ENCODE data around the gene SOCS3.

SOCS3 gene, protein sequence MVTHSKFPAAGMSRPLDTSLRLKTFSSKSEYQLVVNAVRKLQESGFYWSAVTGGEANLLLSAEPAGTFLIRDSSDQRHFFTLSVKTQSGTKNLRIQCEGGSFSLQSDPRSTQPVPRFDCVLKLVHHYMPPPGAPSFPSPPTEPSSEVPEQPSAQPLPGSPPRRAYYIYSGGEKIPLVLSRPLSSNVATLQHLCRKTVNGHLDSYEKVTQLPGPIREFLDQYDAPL

DNA sequence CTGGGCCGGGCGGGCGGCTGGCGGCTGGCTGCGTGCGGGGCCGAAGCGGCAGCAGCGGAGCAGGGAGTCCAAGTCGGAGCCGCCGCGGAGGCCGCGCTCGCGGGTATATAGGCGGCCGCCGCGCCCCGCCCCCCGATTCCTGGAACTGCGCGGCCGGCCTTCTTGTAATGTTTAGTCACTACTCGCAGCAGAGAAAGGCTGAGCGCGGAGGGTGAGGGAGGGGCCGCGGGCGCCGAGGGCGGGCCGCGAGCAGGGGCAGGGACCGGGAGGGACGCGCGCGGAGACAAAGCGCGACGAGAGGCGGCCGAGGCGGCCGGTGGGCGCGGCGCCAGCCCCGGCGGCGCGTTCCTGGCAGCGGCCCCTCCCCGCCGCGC is at the start of gene SOCS3:
TSS of gene SOCS3 (minus strand) at position 81 of the 374 bp plus-strand sequence. CDS start 982 bp downstream, outside the sequence.
- DNase-seq: peak; percentile 97

DNA sequence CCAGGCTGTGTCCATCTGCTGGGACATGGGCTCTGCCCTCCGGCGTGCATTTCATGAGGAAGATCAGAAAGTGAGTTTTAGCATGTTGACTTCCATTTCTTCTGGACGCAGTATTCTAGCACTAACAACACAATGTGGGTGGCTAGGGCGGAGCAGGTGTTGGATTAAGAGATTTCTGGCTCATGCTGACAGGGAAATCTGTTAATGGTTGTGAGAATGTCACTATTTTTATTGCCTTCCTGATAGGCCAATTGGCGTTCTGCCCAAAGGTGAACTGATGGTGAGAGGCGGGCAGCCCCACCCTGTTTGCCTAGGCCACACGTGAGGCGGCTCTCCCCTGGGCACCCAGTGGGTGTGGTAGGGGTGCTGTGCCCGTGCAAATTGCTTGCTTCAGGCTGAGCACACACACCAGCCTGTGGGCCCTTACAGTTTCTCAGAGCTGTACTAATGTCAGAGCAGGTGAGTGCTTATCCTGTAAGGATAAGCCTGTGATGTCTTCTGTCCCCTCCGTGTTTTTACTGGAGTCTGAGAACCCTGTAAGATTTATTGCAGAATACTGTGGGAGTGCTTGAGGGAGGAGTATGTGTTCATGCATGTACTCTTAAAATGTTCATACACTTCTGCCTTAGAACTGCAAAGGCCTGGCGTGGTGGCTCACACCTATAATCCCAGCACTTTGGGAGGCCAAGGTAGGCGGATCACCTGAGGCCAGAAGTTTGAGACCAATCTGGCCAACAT is 49.5 kb upstream of the SOCS3 start:
- no peak for DNase-seq

DNA sequence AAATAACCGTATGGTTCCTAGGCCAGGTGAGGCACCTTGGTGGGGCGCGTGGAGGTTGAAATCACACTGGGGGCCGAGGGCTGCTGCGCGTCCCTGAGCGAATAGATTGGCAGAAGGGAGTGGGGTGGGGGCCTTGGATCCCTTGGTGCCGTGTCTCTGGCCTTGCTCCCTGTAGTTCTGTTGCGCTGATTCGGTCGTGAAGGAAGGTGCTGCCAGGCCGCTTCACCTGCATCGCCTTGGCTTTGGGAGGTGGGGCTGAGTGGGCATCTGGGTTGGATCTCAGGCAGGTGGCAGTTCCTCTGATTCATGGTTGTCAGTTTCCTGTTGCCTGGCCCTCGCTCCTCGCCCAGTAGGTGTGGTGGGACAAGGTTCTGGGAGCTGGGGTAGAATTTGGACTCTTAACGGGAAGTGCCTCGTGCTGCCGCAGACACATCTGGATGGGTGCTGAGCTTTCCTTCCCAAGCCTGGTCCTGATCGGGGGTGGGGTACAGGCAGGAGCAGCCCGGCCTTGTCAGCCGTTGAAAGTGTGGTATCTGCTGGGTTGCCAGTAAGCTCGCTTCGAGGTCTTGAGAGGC is 48.7 kb upstream of the SOCS3 start:
- no peak for DNase-seq

DNA sequence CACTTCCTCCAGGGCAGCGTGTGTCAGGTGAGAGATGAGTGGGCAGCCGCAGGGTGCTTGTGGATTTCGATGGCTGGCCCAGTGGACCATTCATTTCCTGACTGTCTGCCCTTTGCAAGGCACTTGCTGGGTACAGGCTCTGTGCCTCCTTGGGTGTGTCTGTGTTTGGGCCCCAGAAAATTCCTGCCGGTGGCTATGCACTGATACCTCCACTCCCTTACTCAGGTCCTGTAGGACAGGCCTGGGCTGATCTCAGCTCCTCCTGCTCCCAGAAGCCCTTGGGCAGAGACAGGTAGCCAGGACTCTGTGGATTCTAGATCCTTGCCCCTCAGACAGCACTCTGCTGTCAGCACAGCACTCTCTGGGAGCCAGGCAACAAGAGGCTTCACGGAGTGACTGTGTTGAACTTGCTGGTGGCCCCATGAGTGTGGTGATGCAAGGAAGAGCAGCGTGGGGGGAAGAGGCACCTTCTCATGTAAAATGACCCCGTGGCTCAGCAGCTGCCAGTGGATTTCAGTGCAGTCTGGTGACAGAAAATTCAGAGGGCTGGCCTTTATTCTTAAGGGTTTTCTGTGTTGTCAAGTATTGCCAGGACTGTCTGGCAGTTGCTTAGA is 47.6 kb upstream of the SOCS3 start:
- DNase-seq: no peak

DNA sequence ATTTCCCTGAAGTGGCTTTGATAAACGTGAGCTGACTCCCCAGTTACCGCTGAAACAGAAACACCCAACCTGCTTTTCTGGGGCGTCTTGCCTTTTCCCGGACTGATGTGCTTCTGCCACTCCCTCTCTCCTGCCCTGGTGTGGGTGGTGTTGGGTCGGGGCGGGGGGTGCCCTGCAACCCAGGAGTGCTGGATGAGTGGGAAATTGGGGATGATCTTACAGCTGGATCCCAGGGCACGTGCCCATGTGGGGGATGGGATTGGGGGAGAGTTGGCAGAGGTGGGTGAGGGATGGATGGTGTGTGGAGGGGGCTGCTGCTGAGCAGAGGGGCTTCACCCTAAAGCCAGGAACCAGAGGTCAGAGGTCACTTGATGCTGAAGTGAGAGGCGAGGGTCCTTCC is 47.0 kb upstream of the SOCS3 start:
- DNase-seq: no peak

DNA sequence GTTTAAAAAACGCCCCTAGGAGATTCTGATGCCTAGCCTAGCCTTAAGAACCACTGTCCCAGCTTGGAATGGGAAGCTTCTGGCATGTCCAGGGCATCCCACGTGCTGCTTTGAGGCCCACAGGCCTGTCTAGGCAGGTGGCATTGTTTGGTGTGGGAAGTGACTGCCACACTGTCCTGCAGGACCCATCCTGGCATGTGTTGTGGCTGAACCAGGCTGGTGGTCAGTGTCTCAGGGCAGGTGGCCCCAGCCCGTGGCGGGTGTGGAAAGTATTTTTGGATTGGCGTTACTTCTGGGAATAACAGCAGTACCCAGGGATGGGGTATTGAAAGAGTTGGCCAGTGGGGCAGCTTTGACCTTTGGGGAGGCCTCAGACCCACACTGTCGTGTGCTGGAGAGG is 46.5 kb upstream of the SOCS3 start:
- DNase-seq: no peak

DNA sequence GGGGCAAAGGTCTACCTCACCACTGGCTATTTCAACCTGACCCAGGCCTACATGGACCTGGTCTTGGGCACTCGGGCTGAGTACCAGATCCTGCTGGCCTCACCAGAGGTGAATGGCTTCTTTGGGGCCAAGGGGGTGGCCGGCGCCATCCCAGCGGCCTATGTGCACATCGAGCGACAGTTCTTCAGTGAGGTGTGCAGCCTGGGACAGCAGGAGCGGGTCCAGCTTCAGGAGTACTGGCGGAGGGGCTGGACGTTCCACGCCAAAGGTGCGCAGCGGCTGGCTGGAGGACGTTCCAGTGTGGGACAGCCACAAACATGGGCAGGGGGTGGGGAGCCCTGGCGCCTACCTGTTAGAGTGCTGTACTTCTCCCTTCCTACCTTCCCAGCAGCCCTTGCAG is 43.9 kb upstream of the SOCS3 start:
- no peak for DNase-seq

DNA sequence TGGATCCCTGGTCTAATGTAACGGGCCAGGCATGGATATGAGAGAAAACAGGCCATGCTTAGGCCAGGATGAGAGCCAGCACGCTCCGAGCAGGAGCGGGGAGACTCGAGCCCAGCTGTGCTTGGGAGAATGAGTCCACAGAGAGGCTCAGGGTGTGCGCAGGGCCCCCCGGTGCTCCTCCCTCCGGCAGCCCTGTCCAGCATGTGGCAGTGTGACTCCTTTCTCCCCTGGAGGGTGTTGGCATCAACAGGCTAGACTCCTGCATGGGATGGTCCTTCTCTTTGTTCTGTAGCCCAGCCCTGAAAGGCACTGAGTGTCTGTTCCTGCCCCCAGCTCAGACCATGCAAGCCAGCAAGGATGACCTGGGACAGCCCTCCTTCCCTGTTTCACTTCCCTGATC is 42.0 kb upstream of the SOCS3 start:
- DNase-seq: no peak

DNA sequence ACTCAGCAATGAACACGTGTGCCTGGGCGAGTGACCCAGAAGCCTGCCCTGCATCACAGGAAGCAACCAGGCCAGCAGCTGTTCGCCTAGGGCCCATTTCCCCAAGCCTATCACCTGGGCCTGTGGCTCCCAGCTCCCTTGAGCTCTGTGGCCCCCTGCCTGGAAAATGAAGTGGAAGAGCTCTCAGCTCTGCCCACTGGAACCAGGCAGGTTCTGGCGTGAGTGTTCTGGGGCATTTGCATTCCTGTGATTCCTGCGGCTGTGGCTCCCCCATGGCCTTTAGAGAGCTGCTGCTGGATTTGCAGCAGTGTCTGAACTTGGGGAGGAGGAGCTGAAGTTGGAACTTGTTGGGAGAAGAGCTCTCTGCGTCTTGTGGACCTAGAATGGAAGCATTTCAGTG is 41.4 kb upstream of the SOCS3 start:
- DNase-seq: no peak

DNA sequence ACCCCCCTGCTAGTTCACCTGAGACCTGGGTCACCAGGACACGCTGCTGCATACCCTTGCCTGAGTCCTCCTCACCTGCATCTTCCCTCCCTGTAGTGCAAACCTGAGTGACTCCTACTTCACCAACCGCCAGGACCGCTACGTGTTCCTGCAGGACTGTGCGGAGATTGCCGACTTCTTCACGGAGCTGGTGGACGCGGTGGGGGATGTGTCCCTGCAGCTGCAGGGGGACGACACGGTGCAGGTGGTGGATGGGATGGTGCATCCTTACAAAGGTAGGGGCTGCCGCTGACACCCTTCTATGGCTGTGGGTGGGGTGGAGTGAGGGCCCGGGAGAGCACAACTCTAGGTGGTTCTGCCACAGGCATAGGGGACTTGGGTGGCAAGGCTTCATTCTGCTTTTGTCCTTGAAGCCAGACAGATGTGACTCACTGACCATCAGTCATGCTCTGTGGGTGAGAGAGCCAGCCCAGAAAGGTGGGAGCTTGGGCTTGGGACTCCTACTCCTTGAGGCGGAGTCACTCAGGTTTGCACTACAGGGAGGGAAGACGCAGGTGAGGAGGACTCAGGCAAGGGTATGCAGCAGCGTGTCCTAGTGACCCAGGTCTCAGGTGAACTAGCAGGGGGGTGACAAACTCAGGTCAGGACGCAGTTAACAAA is 40.8 kb upstream of the SOCS3 start:
- DNase-seq: no peak

DNA sequence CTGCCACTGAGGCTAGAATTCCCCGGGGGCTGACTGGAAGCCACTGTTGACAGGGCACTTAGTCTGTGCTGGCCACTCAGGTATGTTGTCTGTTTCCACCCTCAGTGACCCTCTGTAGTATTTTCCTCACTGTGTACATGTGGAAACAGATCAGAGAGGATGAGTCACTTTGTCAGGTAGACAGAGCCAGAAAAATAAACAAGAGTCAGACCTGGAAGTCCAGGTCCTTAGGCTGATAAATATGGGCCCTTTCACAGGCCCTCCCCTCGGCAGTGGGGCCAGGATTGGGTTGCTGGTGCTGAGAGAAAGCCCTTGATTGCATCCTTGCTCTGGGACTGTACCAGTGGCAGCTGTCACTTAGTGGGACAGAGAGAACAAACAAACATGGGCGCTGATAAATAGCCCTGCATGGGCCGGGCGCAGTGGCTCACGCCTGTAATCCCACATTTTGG is 39.8 kb upstream of the SOCS3 start:
- no peak for DNase-seq

DNA sequence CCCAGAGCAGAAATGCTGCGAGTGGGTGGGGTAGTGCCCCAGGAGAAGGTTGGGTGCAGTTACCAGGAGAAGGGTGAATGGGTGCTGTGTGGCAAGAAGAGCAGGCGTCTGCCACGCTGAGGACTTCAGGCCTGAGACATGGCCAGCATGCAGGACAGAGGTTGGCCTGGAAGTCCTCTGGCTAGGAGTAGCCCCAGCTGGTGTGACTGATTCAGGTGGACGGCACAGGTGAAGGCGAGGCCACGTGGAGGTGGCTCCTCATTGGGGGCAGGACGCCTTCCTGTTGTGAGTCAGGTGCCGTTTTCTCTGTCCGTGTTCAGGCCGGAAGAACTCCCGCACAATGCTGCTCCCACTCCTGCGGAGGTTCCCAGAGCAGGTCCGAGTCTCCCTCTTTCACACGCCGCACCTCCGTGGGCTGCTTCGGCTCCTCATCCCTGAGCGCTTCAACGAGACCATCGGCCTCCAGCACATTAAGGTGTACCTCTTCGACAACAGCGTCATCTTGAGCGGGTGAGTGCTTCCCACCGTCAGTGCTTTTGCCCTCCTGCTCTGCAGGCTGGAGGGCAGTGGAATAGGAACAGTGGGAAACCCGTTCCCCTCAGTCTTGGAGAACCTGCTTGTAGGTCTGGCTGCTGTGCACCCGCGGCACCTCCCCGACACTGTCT is 39.3 kb upstream of the SOCS3 start:
- no peak for DNase-seq

DNA sequence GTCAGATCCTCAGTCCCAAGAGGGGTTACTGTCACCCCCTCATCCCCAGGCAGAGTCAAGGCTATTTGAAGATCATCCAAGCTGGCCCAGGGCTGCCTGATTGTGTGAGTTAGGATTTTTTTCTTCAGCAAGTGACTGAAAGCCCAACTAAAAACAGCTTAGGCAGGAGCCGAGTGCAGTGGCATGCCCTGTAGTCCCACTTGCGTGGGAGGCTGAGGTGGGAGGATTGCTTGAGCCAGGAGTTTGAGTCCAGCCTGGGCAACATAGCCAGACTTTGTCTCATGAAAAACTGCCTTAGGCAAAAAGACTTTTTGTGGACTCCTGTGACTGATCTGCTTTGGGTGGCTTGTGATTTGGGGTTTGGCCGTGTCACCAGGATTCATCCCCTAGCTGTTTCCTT is 38.5 kb upstream of the SOCS3 start:
- no peak for DNase-seq

DNA sequence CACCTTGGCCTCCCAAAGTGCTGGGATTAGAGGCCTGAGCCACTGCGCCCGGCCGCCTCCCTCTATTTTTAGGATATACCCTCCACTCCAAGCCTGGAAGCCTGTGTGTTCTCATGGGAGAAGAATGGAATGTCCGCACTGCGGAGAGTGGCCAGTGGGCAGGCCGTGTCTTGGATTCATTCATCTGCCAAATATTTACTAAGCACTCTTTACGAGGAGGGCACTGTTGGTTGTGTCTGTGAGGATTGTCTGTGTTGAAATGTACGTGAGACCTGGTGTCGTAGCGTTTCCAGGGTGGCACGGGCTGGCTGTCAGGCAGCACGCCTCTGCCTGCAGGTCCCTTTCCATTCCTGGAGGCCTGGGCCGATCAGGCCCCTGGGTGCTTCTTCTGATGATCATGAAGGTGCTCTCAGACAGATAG is 37.8 kb upstream of the SOCS3 start:
- DNase-seq: no peak

DNA sequence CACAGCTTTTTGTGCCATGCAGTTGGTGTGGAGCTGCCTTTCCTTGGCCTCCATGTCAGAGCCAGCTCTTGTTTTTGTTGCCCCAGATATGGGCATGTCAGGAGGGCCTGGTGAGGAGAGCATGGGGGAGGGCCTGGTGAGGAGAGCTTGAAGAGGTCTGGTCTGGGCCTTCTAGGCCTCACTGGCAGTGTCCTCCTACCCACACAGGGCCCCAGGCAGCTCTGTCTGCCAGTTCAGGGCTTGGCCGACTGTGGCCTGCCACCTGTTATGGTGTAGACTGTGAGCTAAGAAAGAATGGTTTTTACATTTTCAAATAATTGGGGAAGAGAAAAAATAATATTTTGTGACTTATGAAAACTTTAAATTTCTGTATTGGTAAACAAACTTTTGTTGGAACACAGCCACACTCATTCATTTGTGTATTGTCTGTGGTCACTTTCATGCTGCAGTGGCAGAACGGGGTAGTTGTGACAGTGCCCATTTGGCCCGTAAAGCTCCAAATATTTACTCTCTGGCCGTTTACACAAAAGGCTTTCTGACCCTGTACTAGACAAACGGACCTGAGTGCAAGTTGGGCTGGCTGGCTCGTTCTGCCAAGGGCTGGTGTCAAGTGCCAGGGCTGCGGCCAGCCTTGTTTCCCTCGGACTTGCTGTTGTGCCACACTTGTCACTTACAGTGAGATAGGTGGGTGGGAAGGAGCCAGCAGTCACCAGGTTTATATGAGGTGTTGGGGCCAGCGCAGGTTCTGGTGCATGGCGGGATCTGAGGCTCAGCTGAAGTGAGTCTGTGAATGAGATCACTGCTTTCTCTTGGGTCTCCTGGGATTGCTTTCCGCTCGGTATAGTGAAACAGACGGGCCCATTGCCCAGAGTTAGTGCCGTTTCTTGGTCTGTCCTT is 36.8 kb upstream of the SOCS3 start:
- DNase-seq: no peak

DNA sequence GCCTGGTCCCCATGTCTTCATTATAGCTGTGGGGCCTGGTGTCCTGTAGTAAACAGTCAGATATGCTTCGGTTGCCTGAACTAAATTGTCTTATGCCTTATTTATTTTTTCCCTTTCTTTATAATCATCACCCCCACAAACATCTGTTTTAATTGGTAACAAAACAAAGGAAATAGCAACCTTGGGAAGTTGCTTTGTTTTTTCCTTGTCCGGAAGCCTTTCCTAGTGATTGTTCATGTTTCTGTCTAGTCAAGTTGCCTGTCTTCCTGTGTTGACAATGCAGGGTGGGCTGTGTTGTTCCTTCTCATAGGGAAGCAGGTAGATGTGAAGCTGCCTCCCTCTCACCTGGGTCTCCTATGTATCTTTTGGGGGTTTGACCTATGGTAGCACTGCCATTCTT is 35.3 kb upstream of the SOCS3 start:
- no peak for DNase-seq

DNA sequence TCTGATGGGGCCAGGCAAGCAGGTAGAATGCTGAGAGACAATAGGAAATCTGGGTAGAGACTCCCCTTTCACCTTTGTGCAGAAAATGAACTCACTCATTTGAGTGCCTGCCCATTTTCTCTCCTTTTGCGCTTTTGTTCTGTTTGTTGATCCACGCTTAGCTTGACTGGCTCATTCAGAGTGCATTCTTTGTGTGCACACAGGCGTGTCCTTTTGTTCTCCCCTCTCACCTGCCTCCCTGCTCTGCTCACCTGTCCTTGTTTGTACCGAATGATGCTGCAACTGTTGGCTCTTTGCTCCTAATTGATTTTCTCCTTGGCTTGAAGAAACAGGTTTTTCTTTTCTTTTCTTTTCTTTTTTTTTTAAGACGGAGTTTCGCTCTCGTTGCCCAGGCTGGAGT is 34.3 kb upstream of the SOCS3 start:
- no peak for DNase-seq

DNA sequence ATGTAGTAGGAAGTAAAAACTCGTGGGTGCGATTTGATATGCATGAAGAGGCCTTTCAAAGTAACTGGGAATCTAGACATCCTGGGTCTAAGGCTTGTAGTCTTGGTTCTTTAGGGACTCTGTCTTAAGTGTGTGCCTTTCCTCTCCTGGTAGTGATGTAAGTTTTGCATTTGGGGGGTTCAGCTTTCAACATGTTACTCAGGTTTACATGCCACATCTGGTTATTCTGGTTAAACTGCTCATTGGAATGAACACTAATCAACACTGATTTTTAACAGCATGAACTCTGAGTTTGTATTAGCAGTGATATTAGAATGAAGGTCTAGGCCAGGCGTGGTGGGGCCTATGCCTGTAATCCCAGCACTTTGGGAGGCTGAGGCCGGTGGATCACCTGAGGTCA is 33.7 kb upstream of the SOCS3 start:
- DNase-seq: no peak

DNA sequence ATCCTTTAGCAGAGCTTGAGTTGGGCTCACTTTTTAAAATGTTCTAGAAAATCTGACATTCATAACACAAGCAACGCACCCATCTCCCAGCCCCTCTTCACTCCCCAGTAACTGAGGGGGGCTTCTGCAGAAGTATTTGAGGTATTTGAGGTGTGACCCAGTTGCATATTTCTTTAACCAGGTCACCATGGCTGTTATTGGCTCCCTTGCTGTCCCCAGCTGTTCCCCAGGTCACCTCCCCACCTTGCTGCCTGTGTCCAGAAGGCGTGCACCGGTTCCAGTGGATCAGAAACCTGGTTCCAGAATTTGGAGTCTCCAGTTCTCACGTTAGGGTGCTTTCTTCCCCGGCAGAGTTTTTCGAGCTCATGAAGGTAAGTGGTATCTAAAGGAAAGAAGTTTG is 32.4 kb upstream of the SOCS3 start:
- DNase-seq: no peak

DNA sequence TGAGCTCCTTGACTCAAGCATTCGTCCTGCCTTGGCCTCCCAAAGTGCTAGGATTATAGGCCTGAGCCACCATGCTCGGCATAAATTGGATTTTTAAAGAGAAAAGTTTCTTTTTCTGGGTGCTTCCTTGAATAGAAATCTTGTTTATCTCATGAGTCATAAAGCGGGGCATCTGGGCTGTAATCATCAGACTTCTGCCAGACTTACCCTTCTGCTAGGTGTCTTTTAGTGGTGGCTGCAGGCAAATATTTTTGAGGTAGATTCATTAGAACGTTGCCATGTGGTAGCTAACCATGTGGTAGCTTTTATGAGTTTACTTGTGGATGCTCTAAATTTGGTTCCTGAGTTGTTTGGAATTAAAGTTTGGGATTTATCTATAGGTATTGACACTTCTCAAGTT is 32.0 kb upstream of the SOCS3 start:
- no peak for DNase-seq

DNA sequence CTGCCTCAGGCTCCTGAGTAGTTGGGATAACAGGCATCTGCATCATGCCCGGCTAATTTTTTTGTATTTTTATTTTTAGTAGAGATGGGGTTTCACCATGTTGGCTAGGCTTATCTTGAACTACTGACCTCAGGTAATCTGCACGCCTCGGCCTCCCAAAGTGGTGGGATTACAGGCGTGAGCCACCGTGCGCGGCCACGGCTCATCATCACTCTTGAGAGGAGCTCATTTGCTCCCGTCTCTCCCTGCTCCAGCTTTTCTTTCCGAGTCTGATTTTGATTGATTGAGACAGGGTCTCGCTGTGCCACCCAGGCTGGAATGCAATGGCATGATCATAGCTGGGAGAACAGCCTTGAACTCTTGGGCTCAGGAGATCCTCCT is 31.2 kb upstream of the SOCS3 start:
- no peak for DNase-seq
